ENCODE measurements around the gene IFNLR1. TPM values are rescaled to one million over a fixed set of nuclear protein-coding genes. Genes with fewer than 3 reads are reported as not detected.

The IFNLR1 gene
- total RNA-seq, 1 donor from 2014 or later, result 21.2 TPM

GRCh38 chr1:24125456-24125855, 61.6 kb downstream of the IFNLR1 start:
- H3K4me1 Mint-ChIP-seq (ENCODE audit: low read depth), result peaks cover 6% of the 10 kb centered on the region
- H3K27me3 Mint-ChIP-seq, result no peaks in the 10 kb centered on the region
- no peaks in the 10 kb centered on the region for H3K36me3 Mint-ChIP-seq (ENCODE audit: insufficient read depth)
- TF ChIP-seq CTCF (IDR thresholded peaks at IDR 0.05; ENCODE audit: unreplicated experiment), result no peak
- no peak overlapping the region for H3K4me3 Mint-ChIP-seq (ENCODE audit: low read depth)
- no peak overlapping the region for H3K27ac Mint-ChIP-seq
- H3K9me3 Mint-ChIP-seq (ENCODE audit: low read depth), result no peaks in the 10 kb centered on the region
- DNase-seq (ENCODE audit: low spot score, unreplicated experiment), result no peak

GRCh38 chr1:24124980-24125379, 62.1 kb downstream of the IFNLR1 start:
- no peak overlapping the region for H3K27ac Mint-ChIP-seq
- H3K9me3 Mint-ChIP-seq (ENCODE audit: low read depth), result no peaks in the 10 kb centered on the region
- no peak for TF ChIP-seq CTCF (IDR thresholded peaks at IDR 0.05; ENCODE audit: unreplicated experiment)
- no peaks in the 10 kb centered on the region for H3K36me3 Mint-ChIP-seq (ENCODE audit: insufficient read depth)
- no peak for DNase-seq (ENCODE audit: low spot score, unreplicated experiment)
- no peak overlapping the region for H3K4me3 Mint-ChIP-seq (ENCODE audit: low read depth)
- H3K27me3 Mint-ChIP-seq, result no peaks in the 10 kb centered on the region
- H3K4me1 Mint-ChIP-seq (ENCODE audit: low read depth), result peaks cover 11% of the 10 kb centered on the region

GRCh38 chr1:24123611-24124010, 63.5 kb downstream of the IFNLR1 start:
- DNase-seq (ENCODE audit: low spot score, unreplicated experiment), result no peak
- no peak for TF ChIP-seq CTCF (IDR thresholded peaks at IDR 0.05; ENCODE audit: unreplicated experiment)
- peaks cover 17% of the 10 kb centered on the region for H3K4me1 Mint-ChIP-seq (ENCODE audit: low read depth)
- H3K36me3 Mint-ChIP-seq (ENCODE audit: insufficient read depth), result no peaks in the 10 kb centered on the region
- H3K27ac Mint-ChIP-seq, result no peak overlapping the region
- no peak overlapping the region for H3K4me3 Mint-ChIP-seq (ENCODE audit: low read depth)
- no peaks in the 10 kb centered on the region for H3K27me3 Mint-ChIP-seq
- no peaks in the 10 kb centered on the region for H3K9me3 Mint-ChIP-seq (ENCODE audit: low read depth)

GRCh38 chr1:24122776-24123175, 64.3 kb downstream of the IFNLR1 start:
- Mint-ChIP-seq H3K4me1 (ENCODE audit: low read depth) (peaks cover 19% of the 10 kb centered on the region), H3K27ac (no peak overlapping the region), H3K27me3 (no peaks in the 10 kb centered on the region), H3K9me3 (ENCODE audit: low read depth) (no peaks in the 10 kb centered on the region), H3K36me3 (ENCODE audit: insufficient read depth) (no peaks in the 10 kb centered on the region), H3K4me3 (ENCODE audit: low read depth) (no peak overlapping the region)
- no peak for TF ChIP-seq CTCF (IDR thresholded peaks at IDR 0.05; ENCODE audit: unreplicated experiment)
- DNase-seq (ENCODE audit: low spot score, unreplicated experiment), result no peak

GRCh38 chr1:24121406-24121805, 65.7 kb downstream of the IFNLR1 start:
- TF ChIP-seq CTCF (IDR thresholded peaks at IDR 0.05; ENCODE audit: unreplicated experiment), result no peak
- no peaks in the 10 kb centered on the region for H3K36me3 Mint-ChIP-seq (ENCODE audit: insufficient read depth)
- peaks cover 21% of the 10 kb centered on the region for H3K4me1 Mint-ChIP-seq (ENCODE audit: low read depth)
- no peaks in the 10 kb centered on the region for H3K27me3 Mint-ChIP-seq
- no peak overlapping the region for H3K4me3 Mint-ChIP-seq (ENCODE audit: low read depth)
- H3K27ac Mint-ChIP-seq, result no peak overlapping the region
- no peaks in the 10 kb centered on the region for H3K9me3 Mint-ChIP-seq (ENCODE audit: low read depth)
- DNase-seq (ENCODE audit: low spot score, unreplicated experiment), result no peak

All from progenitor cell of endocrine pancreas (in vitro differentiated cells).